Measurements from ENCODE around the gene C22orf31. TPM values are rescaled to one million over a fixed set of nuclear protein-coding genes. Genes with fewer than 3 reads are reported as not detected.

The C22orf31 gene
- total and polyA plus RNA-seq, 2 experiments from 2014 or later = 0.36 TPM; not detected in 1

DNA sequence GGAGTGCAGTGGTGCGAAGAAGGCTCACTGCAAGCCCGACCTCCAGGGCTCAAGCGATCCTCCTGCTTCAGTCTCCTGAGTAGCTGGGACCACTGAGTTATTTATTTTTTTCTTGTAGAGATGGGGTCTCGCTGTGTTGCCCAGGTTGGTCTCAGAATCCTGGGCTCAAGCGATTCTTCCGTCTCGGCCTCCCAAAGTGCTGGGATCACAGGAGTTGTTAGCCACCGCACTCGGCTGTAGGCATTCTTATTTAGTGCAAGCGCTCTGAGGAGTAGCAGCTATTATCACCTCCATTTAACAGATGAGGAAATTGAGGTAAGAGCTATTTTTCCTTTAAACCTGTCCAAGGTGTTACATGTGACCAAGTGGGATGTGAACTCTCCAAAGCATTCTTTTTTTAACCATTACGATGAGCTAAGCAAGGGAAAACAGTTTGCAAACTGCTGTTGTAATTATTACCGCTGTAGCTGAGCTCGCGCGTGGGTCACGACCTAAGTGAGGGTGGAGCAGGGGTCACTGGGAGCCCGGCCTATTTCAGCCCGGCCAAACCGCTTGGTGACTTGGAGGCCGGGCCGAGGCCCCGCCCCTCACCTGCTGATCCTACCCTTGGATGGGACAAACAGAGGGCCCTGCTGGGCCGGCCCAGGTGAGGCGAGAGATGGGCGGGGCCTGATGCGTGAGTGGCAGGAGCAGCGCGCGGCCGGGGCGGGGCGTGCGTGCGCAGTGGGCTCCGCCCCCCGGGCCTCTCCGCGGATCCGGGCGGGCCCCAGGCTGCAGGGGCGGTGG, 10.8 kb upstream of the C22orf31 start (continued):
- TF ChIP-seq, protein P1, sequence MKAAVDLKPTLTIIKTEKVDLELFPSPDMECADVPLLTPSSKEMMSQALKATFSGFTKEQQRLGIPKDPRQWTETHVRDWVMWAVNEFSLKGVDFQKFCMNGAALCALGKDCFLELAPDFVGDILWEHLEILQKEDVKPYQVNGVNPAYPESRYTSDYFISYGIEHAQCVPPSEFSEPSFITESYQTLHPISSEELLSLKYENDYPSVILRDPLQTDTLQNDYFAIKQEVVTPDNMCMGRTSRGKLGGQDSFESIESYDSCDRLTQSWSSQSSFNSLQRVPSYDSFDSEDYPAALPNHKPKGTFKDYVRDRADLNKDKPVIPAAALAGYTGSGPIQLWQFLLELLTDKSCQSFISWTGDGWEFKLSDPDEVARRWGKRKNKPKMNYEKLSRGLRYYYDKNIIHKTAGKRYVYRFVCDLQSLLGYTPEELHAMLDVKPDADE (IDR thresholded peaks at IDR 0.05) = no peak
- TF ChIP-seq EZH2 (IDR thresholded peaks at IDR 0.05; ENCODE audit: low read depth, unreplicated experiment) = no peak
- no peak for TF ChIP-seq ZNF331 (CRISPR knock-in tag; IDR thresholded peaks at IDR 0.05; ENCODE audit: low read depth)
- no peak for TF ChIP-seq STAT1 (IDR thresholded peaks at IDR 0.05; ENCODE audit: unreplicated experiment)
- TF ChIP-seq ZNF114 (CRISPR knock-in tag; IDR thresholded peaks at IDR 0.05) = no peak
- TF ChIP-seq, protein P2, sequence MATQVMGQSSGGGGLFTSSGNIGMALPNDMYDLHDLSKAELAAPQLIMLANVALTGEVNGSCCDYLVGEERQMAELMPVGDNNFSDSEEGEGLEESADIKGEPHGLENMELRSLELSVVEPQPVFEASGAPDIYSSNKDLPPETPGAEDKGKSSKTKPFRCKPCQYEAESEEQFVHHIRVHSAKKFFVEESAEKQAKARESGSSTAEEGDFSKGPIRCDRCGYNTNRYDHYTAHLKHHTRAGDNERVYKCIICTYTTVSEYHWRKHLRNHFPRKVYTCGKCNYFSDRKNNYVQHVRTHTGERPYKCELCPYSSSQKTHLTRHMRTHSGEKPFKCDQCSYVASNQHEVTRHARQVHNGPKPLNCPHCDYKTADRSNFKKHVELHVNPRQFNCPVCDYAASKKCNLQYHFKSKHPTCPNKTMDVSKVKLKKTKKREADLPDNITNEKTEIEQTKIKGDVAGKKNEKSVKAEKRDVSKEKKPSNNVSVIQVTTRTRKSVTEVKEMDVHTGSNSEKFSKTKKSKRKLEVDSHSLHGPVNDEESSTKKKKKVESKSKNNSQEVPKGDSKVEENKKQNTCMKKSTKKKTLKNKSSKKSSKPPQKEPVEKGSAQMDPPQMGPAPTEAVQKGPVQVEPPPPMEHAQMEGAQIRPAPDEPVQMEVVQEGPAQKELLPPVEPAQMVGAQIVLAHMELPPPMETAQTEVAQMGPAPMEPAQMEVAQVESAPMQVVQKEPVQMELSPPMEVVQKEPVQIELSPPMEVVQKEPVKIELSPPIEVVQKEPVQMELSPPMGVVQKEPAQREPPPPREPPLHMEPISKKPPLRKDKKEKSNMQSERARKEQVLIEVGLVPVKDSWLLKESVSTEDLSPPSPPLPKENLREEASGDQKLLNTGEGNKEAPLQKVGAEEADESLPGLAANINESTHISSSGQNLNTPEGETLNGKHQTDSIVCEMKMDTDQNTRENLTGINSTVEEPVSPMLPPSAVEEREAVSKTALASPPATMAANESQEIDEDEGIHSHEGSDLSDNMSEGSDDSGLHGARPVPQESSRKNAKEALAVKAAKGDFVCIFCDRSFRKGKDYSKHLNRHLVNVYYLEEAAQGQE (IDR thresholded peaks at IDR 0.05; ENCODE audit: unreplicated experiment) = no peak

DNA sequence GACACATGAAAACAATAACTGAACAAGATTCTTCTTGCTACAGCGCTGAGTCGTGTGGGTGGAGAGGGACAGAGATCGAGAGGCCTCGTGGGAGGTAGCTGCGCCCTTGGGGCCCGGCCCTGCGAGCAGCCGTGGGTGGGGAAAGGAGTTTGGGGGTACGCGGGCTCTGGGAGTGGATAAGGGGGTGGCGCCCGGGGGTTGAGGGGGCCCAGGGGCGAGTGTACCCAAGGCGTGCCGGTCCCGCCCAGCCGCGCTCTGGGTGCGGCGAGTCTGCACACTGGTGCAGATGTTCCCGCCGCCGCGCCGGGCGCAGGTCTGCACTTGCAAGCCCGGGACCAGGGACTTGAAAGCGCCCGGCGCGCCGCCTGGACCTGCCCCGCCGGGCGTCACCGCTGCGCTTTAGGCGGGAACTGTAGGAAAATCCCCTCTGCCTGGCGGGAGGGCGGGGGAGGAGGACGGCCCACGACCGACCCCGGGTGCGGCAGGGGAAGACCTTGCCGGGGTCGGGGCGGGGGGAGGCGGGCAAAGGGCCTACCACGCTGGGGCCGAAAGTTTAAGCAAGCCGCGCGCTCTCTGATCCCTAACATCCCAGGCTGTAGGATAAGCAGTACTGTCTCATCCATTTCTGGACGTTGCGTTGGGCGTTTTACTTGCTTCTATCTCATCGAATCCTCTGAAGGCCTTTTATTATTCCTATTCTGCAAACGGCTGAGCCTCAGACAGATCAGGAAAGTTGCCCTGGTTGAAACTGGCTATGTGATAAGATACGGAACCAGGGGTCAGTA, 9.8 kb upstream of the C22orf31 start:
- H3K27ac ChIP-seq (ENCODE audit: low read depth) = no peak overlapping the region
- Mint-ChIP-seq H3K4me1 (peaks cover 14% of the 10 kb centered on the region), H3K27ac (no peak overlapping the region), H3K4me3 (peak overlapping the region; percentile 73), H3K27me3 (ENCODE audit: insufficient read depth, low read depth, poor library complexity) (peaks cover 46% of the 10 kb centered on the region), H3K36me3 (ENCODE audit: low read depth) (no peaks in the 10 kb centered on the region), H3K9me3 (no peaks in the 10 kb centered on the region; the same call in 2 of the 3 replicates)
- peak overlapping the region; percentile 100 for H2AFZ ChIP-seq
- H3K4me1 ChIP-seq (ENCODE audit: insufficient read depth) = peaks cover 18% of the 10 kb centered on the region; the same call in 1 of the 2 replicates
- DNase-seq (ENCODE audit: low spot score) (peak; percentile 91), ATAC-seq (peak; percentile 54)
- H4K20me1 ChIP-seq (replicated peaks; ENCODE audit: insufficient read depth) = no peaks in the 10 kb centered on the region
- H3K36me3 ChIP-seq (ENCODE audit: insufficient read depth) = no peaks in the 10 kb centered on the region
- peak overlapping the region; percentile 82 for H3K4me2 ChIP-seq
- H3F3A ChIP-seq (replicated peaks; ENCODE audit: low read depth) = peaks cover 8% of the 10 kb centered on the region; the same call in 1 of the 2 replicates
- H3K9me2 ChIP-seq (ENCODE audit: insufficient read depth) = no peaks in the 10 kb centered on the region
- H3K79me2 ChIP-seq (replicated peaks; ENCODE audit: insufficient read depth) = no peaks in the 10 kb centered on the region
- H3K27me3 ChIP-seq (ENCODE audit: insufficient read depth) = peaks cover 62% of the 10 kb centered on the region
- H3K4me3 ChIP-seq = peak overlapping the region; percentile 67
- no peak for TF ChIP-seq ZNF331 (CRISPR knock-in tag; IDR thresholded peaks at IDR 0.05; ENCODE audit: low read depth)
- peak; percentile 36; the same call in 1 of the 2 replicates for TF ChIP-seq POLR2AphosphoS5 (IDR thresholded peaks at IDR 0.05; ENCODE audit: low read depth)
- TF ChIP-seq ZNF114 (CRISPR knock-in tag; IDR thresholded peaks at IDR 0.05) = no peak
- TF ChIP-seq JUNB (IDR thresholded peaks at IDR 0.05; ENCODE audit: unreplicated experiment) = no peak
- TF ChIP-seq EZH2 (IDR thresholded peaks at IDR 0.05; ENCODE audit: low read depth, unreplicated experiment) = peak; percentile 56
- TF ChIP-seq, protein P2 (IDR thresholded peaks at IDR 0.05; ENCODE audit: unreplicated experiment) = no peak
- no peak for TF ChIP-seq STAT1 (IDR thresholded peaks at IDR 0.05; ENCODE audit: unreplicated experiment)
- TF ChIP-seq EZH2phosphoT487 (IDR thresholded peaks at IDR 0.05; ENCODE audit: unreplicated experiment) = no peak
- TF ChIP-seq, protein P3, sequence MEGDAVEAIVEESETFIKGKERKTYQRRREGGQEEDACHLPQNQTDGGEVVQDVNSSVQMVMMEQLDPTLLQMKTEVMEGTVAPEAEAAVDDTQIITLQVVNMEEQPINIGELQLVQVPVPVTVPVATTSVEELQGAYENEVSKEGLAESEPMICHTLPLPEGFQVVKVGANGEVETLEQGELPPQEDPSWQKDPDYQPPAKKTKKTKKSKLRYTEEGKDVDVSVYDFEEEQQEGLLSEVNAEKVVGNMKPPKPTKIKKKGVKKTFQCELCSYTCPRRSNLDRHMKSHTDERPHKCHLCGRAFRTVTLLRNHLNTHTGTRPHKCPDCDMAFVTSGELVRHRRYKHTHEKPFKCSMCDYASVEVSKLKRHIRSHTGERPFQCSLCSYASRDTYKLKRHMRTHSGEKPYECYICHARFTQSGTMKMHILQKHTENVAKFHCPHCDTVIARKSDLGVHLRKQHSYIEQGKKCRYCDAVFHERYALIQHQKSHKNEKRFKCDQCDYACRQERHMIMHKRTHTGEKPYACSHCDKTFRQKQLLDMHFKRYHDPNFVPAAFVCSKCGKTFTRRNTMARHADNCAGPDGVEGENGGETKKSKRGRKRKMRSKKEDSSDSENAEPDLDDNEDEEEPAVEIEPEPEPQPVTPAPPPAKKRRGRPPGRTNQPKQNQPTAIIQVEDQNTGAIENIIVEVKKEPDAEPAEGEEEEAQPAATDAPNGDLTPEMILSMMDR (conservative IDR thresholded peaks at IDR 0.05; ENCODE audit: low read depth in 2 of 2) = no peak
